GM12872 (cell line): ENCODE measurements around the gene DNAH11.

ENCODE experiments used
- TF ChIP-seq, protein P1 (sequence below): IDR thresholded peaks from 3 replicates; pipeline ENCODE4 v1.5.1; 2011; ENCODE audit warnings: low read depth, mild to moderate bottlenecking, low read length, moderate library complexity; ENCODE audit not compliant: insufficient read depth

The DNAH11 gene

DNA sequence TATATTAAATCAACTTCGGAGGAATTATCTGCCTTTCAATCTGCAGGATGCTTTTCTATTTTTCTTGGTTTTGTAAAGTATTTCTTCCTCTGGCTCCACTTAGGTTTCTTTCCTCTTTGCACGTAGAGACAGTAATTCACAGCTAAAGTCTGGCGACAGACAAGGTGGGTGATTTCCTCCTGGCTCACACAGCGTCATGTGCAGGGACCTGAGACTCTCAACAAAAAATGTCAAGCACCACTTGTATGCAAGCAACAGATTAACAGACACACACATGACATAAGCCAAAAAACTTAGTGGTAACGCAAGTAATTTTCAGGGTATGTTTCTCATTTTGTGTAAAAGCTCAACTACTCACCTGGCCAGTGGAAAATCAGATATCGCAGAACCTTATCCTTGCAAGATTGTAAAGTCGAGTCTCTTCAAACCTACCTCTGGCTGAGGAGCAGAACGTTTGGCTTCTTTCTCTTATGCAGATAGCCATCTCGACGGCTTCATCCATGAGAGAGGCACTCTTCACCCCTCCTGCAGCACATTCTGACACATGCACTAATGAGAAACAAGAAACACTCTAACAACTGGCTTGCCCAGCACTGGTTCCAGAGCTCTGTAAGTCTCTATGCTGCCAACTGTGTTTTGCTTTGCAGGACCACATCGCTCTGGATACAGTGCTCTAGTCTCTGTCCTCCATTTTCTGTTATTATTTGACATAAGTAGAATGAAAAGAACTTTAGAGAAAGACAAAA is 214.9 kb downstream of the DNAH11 start:
- TF ChIP-seq, protein P1, sequence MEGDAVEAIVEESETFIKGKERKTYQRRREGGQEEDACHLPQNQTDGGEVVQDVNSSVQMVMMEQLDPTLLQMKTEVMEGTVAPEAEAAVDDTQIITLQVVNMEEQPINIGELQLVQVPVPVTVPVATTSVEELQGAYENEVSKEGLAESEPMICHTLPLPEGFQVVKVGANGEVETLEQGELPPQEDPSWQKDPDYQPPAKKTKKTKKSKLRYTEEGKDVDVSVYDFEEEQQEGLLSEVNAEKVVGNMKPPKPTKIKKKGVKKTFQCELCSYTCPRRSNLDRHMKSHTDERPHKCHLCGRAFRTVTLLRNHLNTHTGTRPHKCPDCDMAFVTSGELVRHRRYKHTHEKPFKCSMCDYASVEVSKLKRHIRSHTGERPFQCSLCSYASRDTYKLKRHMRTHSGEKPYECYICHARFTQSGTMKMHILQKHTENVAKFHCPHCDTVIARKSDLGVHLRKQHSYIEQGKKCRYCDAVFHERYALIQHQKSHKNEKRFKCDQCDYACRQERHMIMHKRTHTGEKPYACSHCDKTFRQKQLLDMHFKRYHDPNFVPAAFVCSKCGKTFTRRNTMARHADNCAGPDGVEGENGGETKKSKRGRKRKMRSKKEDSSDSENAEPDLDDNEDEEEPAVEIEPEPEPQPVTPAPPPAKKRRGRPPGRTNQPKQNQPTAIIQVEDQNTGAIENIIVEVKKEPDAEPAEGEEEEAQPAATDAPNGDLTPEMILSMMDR: no peak

DNA sequence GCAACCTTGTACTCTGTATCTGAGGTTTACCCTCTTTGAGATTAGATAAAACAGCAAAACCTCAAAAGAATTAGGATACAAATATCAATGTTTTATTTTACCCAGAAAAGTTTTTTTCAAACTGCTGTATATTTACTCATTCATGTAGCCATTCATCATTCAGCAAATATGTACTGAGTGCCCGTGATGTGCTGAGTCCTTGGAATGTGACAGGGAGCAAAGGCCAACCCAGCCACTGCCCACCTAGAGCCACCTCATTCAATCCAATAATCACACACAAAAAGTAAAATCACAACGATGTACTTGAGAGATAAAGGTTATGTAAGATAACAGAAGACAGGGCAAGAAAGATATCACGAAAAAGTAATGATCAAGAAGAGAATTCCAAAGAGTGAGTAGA is 215.4 kb downstream of the DNAH11 start:
- TF ChIP-seq, protein P1: no peak

DNA sequence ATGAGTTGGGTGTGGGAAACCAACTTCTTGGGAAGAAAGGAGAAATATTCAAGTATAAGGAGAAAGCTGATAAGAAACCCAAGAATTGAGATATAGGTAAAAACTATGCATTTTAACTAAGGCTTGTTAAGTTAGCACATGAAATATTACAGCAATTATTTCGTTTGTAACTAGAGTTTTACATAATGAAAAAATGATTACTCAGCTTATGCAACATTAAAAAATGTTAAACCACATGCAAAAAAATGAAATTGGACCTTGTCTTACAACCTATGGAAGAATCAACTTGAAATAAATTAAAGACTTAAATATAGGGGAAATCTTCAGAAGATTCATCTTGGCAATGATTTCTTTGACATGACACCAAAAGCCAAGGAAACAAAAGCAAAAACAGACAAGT is 219.6 kb downstream of the DNAH11 start:
- TF ChIP-seq, protein P1: no peak

DNA sequence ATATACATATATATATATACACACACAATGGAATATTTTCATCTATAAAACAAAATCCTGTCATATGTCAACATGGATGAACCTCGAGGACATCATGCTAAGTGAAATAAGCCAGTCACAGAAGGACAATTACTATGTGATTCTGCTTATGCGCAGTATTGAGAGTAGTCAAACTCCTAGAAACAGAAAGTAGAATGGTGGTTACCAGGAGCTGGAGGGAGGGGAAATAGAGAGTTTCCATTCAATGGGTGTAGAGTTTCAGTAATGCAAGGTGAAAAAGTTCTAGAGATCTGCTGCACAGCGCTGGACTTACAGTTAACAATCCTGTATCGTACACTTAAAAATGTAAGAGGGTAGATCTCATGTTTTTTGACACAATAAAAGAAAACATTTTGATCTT is 221.0 kb downstream of the DNAH11 start:
- TF ChIP-seq, protein P1: no peak

DNA sequence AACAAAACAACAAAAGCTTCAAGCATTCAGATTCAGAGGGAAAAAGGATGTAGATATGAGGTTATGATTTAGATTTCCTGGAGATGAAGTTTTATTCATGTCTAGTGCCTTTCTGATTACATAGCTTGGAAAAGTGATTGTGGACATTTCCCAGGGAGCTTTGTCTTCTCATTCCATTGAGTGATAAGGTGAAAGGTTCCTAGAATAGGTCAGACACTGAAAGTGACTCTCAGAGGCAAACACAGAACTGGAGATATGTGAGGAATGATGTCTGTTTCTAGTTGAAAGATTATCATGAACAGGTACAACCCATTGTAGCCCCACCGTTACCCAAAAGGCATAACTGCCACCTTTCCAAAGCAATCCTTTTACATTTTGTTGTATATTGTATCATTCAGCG is 223.4 kb downstream of the DNAH11 start:
- TF ChIP-seq, protein P1: no peak

DNA sequence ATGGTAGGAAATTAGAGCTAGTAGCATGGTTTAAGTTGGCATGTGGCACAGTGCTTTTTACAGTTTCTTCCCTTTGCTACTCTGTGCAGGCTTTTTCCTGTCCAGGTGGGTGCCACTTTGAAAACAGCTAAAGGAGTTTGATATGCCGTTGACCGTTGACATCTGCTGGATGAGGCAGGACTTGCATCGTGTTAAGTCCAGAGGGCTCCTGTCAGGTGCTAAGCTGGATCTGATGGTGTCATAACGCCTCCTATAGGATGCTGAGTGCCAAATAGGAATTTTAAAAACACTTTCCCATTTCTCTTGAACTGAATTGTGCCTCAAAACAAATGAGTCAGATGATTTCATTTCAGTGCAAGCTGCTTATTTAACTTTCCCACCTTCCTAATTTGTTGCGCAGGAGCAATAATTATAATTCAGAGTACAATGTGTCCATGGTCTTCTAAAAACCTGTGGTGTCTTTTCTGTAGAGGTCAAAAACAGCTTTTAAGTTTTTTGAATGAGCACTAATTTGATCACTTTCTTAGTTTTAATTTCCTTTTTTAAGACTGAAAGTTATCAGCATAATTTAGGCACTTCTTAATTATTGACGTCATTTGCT is 224.6 kb downstream of the DNAH11 start:
- TF ChIP-seq, protein P1: peak; percentile 57

DNA sequence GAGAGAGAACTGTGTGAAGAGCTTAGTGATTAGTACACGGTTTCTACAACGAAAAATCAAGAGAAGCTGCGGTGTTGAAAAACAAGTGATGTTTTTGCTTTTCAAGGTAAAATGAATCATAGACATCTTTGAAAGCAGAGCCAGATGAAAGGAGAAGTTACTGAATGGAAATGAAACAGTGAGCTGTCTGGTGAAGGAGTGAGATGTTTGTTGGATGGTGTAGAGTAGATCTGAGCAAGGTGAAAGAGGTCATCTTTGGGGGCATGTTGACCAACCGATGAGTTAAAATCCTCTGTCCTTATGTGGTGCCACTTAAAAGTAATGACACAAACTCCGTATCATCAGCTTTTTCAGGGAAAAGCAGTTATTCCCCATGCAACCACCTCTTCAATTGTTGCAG is 225.4 kb downstream of the DNAH11 start:
- TF ChIP-seq, protein P1: no peak
